LNCaP clone FGC (cell line): ENCODE measurements around the gene SLC16A4.

Source experiments
- DNase-seq: peaks from one replicate; pipeline ENCODE4 v3.0.0-alpha.2; 2011; ENCODE audit warnings: low read depth
- H3K4me3 ChIP-seq: 2 replicates; pipeline ENCODE4 v1.5.1; 2011; ENCODE audit warnings: mild to moderate bottlenecking, low read depth, low read length, control low read depth
- TF ChIP-seq, protein P1 (sequence below): IDR thresholded peaks from 2 replicates; pipeline ENCODE4 v1.5.1; 2012; ENCODE audit warnings: mild to moderate bottlenecking; ENCODE audit not compliant: control insufficient read depth, insufficient read depth; ENCODE audit errors: extremely low read depth

SLC16A4 gene

GRCh38 chr1:110393691-110394492 lies 3.1 kb upstream of the SLC16A4 start:
- no peak for DNase-seq

DNA sequence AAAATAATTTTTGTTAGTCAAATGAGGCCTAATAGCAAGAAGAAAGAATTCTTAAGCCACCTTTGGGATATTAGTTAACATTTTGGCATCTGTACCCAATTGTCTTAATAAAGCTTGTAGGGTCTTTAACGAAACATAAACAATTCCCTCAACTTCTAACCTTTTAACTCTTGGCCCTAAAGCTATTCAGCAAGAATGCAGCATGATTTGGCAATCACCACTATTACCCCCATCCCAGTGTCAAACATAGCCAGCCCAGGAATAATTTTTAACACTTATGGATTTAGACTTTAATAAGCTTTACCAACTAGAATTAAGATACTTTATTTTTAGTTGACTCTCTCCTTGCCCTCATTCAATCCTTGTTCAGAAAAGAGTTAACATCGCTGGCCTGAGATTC lies 2.5 kb upstream of the SLC16A4 start:
- DNase-seq: no peak
- H3K4me3 ChIP-seq: no peak overlapping the region
- TF ChIP-seq, protein P1, sequence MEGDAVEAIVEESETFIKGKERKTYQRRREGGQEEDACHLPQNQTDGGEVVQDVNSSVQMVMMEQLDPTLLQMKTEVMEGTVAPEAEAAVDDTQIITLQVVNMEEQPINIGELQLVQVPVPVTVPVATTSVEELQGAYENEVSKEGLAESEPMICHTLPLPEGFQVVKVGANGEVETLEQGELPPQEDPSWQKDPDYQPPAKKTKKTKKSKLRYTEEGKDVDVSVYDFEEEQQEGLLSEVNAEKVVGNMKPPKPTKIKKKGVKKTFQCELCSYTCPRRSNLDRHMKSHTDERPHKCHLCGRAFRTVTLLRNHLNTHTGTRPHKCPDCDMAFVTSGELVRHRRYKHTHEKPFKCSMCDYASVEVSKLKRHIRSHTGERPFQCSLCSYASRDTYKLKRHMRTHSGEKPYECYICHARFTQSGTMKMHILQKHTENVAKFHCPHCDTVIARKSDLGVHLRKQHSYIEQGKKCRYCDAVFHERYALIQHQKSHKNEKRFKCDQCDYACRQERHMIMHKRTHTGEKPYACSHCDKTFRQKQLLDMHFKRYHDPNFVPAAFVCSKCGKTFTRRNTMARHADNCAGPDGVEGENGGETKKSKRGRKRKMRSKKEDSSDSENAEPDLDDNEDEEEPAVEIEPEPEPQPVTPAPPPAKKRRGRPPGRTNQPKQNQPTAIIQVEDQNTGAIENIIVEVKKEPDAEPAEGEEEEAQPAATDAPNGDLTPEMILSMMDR: no peak

More at GRCh38 chr1:110393691-110394492, 3.1 kb upstream of the SLC16A4 start:
- TF ChIP-seq, protein P1: no peak
- H3K4me3 ChIP-seq: no peak overlapping the region

- DNase-seq: no peak
- H3K4me3 ChIP-seq: no peak overlapping the region
Measured at GRCh38 chr1:110390096-110390495, 730 bp downstream of the SLC16A4 start.

DNA sequence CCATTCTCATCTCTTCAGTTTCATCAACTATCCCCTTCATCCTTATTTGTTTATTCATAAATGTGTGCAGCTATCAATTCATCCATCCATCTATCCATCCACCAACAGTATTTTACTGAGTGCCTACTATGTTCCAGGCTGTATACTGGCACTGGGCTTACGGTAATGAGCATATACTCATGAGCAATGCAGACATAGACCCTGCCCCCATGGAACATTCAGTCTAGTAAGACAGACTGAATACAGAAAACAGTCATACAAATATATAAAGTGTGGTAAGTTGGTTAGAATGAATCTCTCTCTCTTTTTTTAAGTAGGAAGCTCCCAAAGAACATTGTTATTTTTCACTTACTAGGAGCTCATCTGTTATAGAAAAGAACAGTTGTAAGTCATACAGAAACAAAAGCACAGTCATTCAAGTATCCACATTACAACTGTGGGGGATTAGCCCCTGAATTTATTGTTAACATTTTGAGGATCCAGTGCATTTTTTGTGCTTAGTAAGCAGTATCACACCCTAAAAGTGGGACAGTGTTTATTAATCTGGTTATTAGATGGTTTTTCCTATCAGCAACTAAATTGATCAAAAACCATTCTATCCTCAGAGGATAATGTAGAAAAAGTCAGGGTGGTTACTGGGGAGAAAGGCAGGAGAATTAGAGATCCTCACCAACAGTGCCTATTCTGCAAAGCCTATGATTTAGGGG lies 3.6 kb downstream of the SLC16A4 start:
- no peak for DNase-seq
- H3K4me3 ChIP-seq: no peak overlapping the region
- TF ChIP-seq, protein P1: no peak

More at GRCh38 chr1:110390096-110390495, 730 bp downstream of the SLC16A4 start:
- TF ChIP-seq, protein P1: no peak

DNA sequence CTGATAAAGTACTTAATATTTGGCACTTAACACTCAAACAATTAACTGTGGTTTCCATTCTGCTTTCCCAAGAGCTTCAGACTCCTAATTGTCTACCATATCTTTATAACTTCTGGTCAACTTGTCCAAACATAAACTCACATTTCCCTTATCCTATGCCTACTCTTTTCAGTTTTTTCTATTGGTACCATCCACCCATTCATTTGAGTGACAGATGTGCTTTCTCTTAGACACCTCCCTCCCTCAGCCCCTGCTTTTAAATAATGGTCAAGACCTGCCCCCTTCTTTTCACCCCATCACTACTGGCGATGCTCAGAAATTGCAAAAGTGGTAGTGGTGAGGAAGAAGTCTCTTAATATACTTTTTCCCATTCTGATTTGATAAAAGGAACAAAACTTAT lies 5.5 kb downstream of the SLC16A4 start:
- DNase-seq: no peak
- no peak overlapping the region for H3K4me3 ChIP-seq
- TF ChIP-seq, protein P1: no peak

DNA sequence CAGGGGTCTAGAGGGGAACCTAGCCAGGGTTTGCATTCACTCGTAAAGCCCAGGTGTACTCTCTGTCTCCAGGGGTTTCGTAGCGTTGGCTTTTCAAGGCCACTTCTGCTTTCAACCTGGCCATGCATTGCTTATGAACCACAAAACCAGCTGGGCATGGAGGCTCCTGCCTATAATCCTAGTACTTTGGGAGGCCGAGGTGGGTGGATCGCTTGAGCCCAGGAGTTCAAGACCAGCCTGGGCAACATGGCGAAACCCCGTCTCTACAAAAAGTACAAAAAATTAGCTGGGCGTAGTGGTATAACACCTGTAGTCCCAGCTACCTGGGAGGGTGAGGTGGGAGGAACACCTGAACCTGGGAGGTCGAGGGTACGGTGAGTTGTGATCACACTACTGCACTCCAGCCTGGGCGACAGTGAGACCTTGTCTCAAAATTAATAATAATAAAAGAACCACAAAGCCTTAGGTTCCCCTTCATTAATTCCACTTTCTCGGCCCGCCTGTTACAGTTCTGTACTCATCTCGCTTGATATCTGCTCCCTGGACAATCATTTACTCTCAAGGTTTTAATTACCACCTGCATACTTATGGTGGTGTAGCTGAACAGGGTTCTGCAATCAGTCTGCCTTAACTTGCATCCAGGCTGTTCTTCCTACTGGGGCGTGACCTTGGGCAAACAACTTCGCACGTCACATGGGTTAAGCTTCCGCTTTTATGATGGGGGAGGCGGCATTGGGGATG lies 6.1 kb downstream of the SLC16A4 start:
- H3K4me3 ChIP-seq: no peak overlapping the region
- TF ChIP-seq, protein P1: no peak
- DNase-seq: no peak
